Ovary (tissue), 9 donors: ENCODE results near the gene LMLN. TPM values are rescaled to one million over a fixed set of nuclear protein-coding genes. Genes with fewer than 3 reads are reported as not detected.

Source experiments
- DNase-seq, 5 donors: peaks; one replicate each; pipeline ENCODE4 v3.0.0-alpha.2; 2019 to 2020
- H3K27ac ChIP-seq, 2 donors: fragments of 200-600 bp; one replicate each; pipeline versions ENCODE4 v1.5.1 to v1.8.0; 2019 to 2022
- H3K27me3 ChIP-seq: fragments of 200-600 bp; one replicate; pipeline ENCODE4 v1.8.0; 2022
- H3K36me3 ChIP-seq: fragments of 200-600 bp; sonication (generic); one replicate; pipeline ENCODE4 v1.5.1; 2019
- H3K4me1 ChIP-seq: one replicate; pipeline ENCODE4 v1.8.1; 2013; ENCODE audit warnings: mild to moderate bottlenecking, moderate library complexity; ENCODE audit not compliant: insufficient read depth
- H3K4me3 ChIP-seq: fragments of 200-600 bp; sonication (generic); one replicate; pipeline ENCODE4 v1.5.1; 2017
- H3K9me3 ChIP-seq, 2 donors: fragments of 200-600 bp in 1 of 2; sonication (generic) in 1 of 2; one replicate each; pipeline versions ENCODE4 v1.5.1 to v1.8.1; 2013 to 2019; ENCODE audit warnings: mild to moderate bottlenecking in 1 of 2, moderate library complexity in 1 of 2
- CTCF ChIP-seq, 3 donors: fragments of 450-650 bp in 2 of 3; fragments of 200-600 bp in 1 of 3; IDR thresholded peaks; one replicate each; pipeline versions ENCODE4 v1.5.1 to v1.8.0; 2016 to 2022; ENCODE audit warnings: antibody characterized with exemption in 3 of 3, mild to moderate bottlenecking in 1 of 3
- EP300 ChIP-seq: sonication (generic); formaldehyde crosslinking; IDR thresholded peaks from one replicate; pipeline ENCODE4 v1.6.1; 2017; ENCODE audit warnings: antibody characterized with exemption
- POLR2A ChIP-seq: fragments of 450-650 bp; IDR thresholded peaks from one replicate; pipeline ENCODE4 v1.6.1; 2017; ENCODE audit warnings: antibody characterized with exemption, mild to moderate bottlenecking, moderate library complexity
- WGBS, 3 donors: extraction: QIAGEN DNeasy Blood & Tissue Kit in 1 of 3; methylation state at CpG; one replicate each; pipeline versions ENCODE4 v1.1.5 to v1.1.7; 2013 to 2017; 5-methylcytosine and 5-hydroxymethylcytosine counted together
- intact Hi-C, 4 donors: fragments of 100-400 bp; cut with DNase I; formaldehyde crosslinking; loops; one replicate each; pipeline versions ENCODE4 v1.11.0 to v1.15.1; 2022 to 2023
- polyA plus RNA-seq, 2 donors: library from polyadenylated mRNA; stranded (reverse); fragments of 200-250 nt in 1 of 2; fragments of 350-450 nt in 1 of 2; fragmentation: Illumina TruSeq in 1 of 2; extraction: RNeasy Lipid Tissue Mini Kit (QIAGEN cat#74804) in 1 of 2; gene quantifications; one replicate each; pipeline ENCODE4 v1.2.3, GENCODE V29; 2013 to 2014
- total RNA-seq, 7 donors: library from RNA; depleted of rRNA in 2 of 7; stranded (reverse); fragments of >200 nt in 2 of 7; fragmentation: NEBNext Ultra II Directional in 3 of 7; extraction: Animal tissue kit (Norgen Biotek cat#: 25700) in 3 of 7; gene quantifications; one replicate each; pipeline versions ENCODE4 v1.1.0 to v1.2.4, GENCODE V29; 2016 to 2023
- donor health status: DM: no; HTN: no; CAD: no; lungs with moderate emphysema.
- donor health status: DM: no; HTN: no; CAD: no.
- donor health status: Bipolar disorder and iron deficiency.
- donor health status: DM: yes; HTN: yes; CAD: no.
- donor health status: DM: no; HTN: no; CAD: no.
- donor health status: DM: yes; HTN: yes; CAD: no.

Gene LMLN
- total and polyA plus RNA-seq, 9 donors, result 2.4 to 12.8 (median 7.4) TPM

DNA sequence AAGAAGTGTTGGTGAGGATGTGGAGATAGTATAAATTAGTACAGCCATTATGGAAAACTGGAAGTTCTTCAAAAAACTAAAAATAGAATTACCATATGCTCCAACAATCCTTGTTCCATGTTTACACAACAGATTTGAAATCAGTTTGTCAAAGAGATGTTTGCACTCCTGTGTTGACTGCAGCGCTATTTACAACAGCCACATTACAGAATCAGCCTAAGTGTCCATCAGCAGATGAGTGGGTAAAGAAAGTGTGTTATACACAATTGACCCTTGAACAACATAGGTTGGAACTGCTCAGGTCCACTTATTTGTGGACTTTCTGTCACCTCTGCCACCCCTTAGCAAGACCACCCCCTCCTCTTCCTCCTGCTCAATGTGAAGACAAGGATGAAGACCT lies 34.7 kb downstream of the LMLN start:
- 97 to 98% (median 98%) methylated on average over 1 of the region's 1 CpG for WGBS, 3 donors
- DNase-seq, result no peak
- Histone ChIP-seq H3K9me3 (no peaks in the 10 kb centered on the region), H3K4me3 (no peak overlapping the region), H3K27me3 (no peaks in the 10 kb centered on the region), H3K27ac (no peak overlapping the region), H3K36me3 (no peaks in the 10 kb centered on the region), H3K4me1 (peaks cover 2% of the 10 kb centered on the region)
- no peak for TF ChIP-seq EP300
- no peak for TF ChIP-seq CTCF (IDR thresholded peaks at IDR 0.05)
- no peak for TF ChIP-seq POLR2A
- intact Hi-C loops, result no loop called here

DNA sequence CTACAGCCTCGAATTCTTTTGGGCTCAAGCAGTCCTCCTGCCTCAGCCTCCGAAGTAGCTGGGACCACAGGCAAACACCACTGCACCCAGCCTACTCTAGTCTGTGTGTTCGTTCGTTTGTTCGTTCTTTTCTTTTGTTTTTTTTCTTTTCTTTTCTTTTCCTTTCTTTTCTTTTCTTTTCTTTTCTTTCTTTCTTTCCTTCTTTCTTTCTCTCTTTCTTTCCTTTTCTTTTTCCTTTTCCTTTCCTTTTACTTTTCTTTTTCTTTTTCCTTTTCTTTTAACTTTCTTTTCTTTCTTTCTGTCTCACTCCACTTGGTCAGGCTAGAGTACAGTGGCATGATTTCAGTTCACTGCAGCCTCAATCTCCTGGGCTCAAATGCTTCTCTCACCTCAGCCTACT lies 36.8 kb downstream of the LMLN start:
- Histone ChIP-seq H3K27ac (no peak overlapping the region), H3K36me3 (no peaks in the 10 kb centered on the region), H3K4me3 (no peak overlapping the region), H3K27me3 (no peaks in the 10 kb centered on the region), H3K9me3 (no peaks in the 10 kb centered on the region), H3K4me1 (no peaks in the 10 kb centered on the region)
- WGBS, 3 donors, result 88 to 96% (median 95%) methylated on average over 5 of the region's 5 CpGs
- TF ChIP-seq POLR2A, result no peak
- TF ChIP-seq CTCF (IDR thresholded peaks at IDR 0.05), result no peak
- no peak for TF ChIP-seq EP300
- no peak for DNase-seq
- intact Hi-C loops, result no loop called here

DNA sequence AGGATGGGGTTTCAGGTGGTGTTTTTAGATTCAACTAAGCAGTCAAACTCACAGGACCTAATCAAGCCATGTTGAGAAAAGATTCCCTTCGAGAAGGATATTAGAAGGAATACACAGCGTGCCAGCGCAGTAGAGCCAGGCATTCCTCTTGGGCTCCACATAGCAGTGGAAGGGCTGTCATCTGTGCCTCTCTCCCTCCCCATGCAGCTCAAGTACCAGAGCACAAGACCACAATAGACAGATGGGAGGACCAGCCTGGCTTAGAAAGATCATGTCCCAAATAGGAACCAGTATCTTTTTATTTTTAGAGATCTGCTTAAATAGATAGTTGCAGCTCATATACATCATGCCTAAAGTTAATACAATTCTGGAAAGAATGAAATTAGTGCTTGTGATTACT lies 37.9 kb downstream of the LMLN start:
- DNase-seq, result no peak
- Histone ChIP-seq H3K4me1 (no peaks in the 10 kb centered on the region), H3K27me3 (no peaks in the 10 kb centered on the region), H3K4me3 (no peak overlapping the region), H3K36me3 (no peaks in the 10 kb centered on the region), H3K9me3 (no peaks in the 10 kb centered on the region), H3K27ac (no peak overlapping the region)
- TF ChIP-seq CTCF (IDR thresholded peaks at IDR 0.05) (no peak), EP300 (no peak), POLR2A (no peak)
- WGBS, 3 donors, result 92 to 96% (median 94%) methylated on average over 3 of the region's 3 CpGs
- intact Hi-C loops, result no loop called here

DNA sequence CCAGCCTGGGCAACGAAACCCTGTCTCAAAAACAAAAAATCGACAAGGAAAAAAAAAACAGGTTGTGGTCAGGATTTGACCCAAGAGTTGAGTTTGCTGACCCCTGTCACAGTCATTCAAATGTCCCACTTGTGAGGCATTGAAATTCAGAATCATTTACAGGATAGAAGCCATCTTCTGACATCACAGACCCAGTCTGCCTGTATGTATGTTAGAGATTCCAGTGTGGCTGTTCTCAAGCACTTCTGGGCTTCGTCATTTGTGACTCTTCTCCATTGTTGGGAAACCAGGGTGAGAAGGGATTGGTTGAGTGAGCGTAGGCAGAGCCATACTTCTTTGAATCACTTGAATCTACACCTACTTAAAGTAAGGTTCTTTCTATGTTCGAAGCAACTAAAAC lies 57.1 kb downstream of the LMLN start:
- no peak for DNase-seq
- intact Hi-C loops, result no loop called here
- TF ChIP-seq EP300, result no peak
- no peak for TF ChIP-seq POLR2A
- no peak for TF ChIP-seq CTCF (IDR thresholded peaks at IDR 0.05)
- H3K27me3 ChIP-seq, result no peaks in the 10 kb centered on the region
- no peak overlapping the region for H3K4me3 ChIP-seq
- H3K36me3 ChIP-seq, result no peaks in the 10 kb centered on the region
- no peaks in the 10 kb centered on the region for H3K4me1 ChIP-seq
- no peaks in the 10 kb centered on the region for H3K9me3 ChIP-seq
- 96 to 97% (median 97%) methylated on average over 5 of the region's 5 CpGs for WGBS, 3 donors
- no peak overlapping the region for H3K27ac ChIP-seq

- H3K36me3 ChIP-seq, result no peaks in the 10 kb centered on the region
- H3K27ac ChIP-seq, result no peak overlapping the region
- H3K4me1 ChIP-seq, result no peaks in the 10 kb centered on the region
- intact Hi-C loops, result no loop called here
- TF ChIP-seq CTCF (IDR thresholded peaks at IDR 0.05) (no peak), POLR2A (no peak), EP300 (no peak)
- no peak for DNase-seq
- H3K9me3 ChIP-seq, result no peaks in the 10 kb centered on the region
- H3K4me3 ChIP-seq, result no peak overlapping the region
- WGBS, 3 donors, result 92 to 93% (median 92%) methylated on average over 4 of the region's 4 CpGs
- H3K27me3 ChIP-seq, result no peaks in the 10 kb centered on the region
Measured at GRCh38 chr3:198018416-198018815, 58.4 kb downstream of the LMLN start.
